H9 (cell line): ENCODE results near the gene MICU1. TPM values are rescaled to one million over a fixed set of nuclear protein-coding genes. Genes with fewer than 3 reads are reported as not detected.

ENCODE experiments used
- DNase-seq: peaks from one replicate; pipeline ENCODE4 v3.0.0-alpha.2; 2017
- H2AFZ ChIP-seq: one replicate; pipeline ENCODE4 v1.6.1; 2013; ENCODE audit warnings: mild to moderate bottlenecking, low read length, control low read depth, moderate library complexity
- H2AK5ac ChIP-seq: 2 replicates; pipeline ENCODE4 v1.6.1; 2013; ENCODE audit warnings: low read length, control low read depth, mixed read lengths; ENCODE audit not compliant: insufficient read length
- H2BK120ac ChIP-seq: one replicate; pipeline ENCODE4 v1.6.1; 2013; ENCODE audit warnings: low read depth, mild to moderate bottlenecking, low read length, control low read depth, inconsistent platforms; ENCODE audit not compliant: poor library complexity, severe bottlenecking
- H2BK12ac ChIP-seq: 2 replicates; pipeline ENCODE4 v1.6.1; 2013; ENCODE audit warnings: low read length, control low read depth, mixed read lengths, low read depth; ENCODE audit not compliant: insufficient read length
- H2BK15ac ChIP-seq: 2 replicates; pipeline ENCODE4 v1.6.1; 2013; ENCODE audit warnings: low read depth, low read length, control low read depth
- H2BK20ac ChIP-seq: one replicate; pipeline ENCODE4 v1.6.1; 2013; ENCODE audit warnings: low read depth, mild to moderate bottlenecking, low read length, control low read depth, inconsistent platforms; ENCODE audit not compliant: poor library complexity, severe bottlenecking
- H2BK5ac ChIP-seq: 2 replicates; pipeline ENCODE4 v1.6.1; 2013; ENCODE audit warnings: low read length, control low read depth, mixed read lengths; ENCODE audit not compliant: insufficient read length
- H3K14ac ChIP-seq: 2 replicates; pipeline ENCODE4 v1.6.1; 2013; ENCODE audit warnings: low read length, control low read depth; ENCODE audit not compliant: insufficient read depth
- H3K18ac ChIP-seq: 2 replicates; pipeline ENCODE4 v1.6.1; 2013; ENCODE audit warnings: low read depth, mild to moderate bottlenecking, mixed read lengths, low read length, control low read depth; ENCODE audit not compliant: insufficient read length
- H3K23ac ChIP-seq: 2 replicates; pipeline ENCODE4 v1.6.1; 2013; ENCODE audit warnings: low read length, control low read depth, mixed read lengths, low read depth; ENCODE audit not compliant: insufficient read length
- H3K23me2 ChIP-seq: 2 replicates; pipeline ENCODE4 v1.6.1; 2013; ENCODE audit warnings: low read depth, mild to moderate bottlenecking, mixed read lengths, low read length, control low read depth; ENCODE audit not compliant: insufficient read length, poor library complexity, severe bottlenecking
- H3K27ac ChIP-seq: 2 replicates; pipeline ENCODE4 v1.5.1; 2013; ENCODE audit warnings: low read length, control low read depth, mixed read lengths, low read depth; ENCODE audit not compliant: insufficient read length
- H3K27me3 ChIP-seq: 2 replicates; pipeline ENCODE4 v1.6.1; 2013; ENCODE audit warnings: low read length, control low read depth, inconsistent platforms; ENCODE audit not compliant: insufficient read depth
- H3K4ac ChIP-seq: 2 replicates; pipeline ENCODE4 v1.6.1; 2013; ENCODE audit warnings: low read depth, mild to moderate bottlenecking, control low read depth, inconsistent platforms, low read length, moderate library complexity
- H3K4me1 ChIP-seq: 2 replicates; pipeline ENCODE4 v1.6.1; 2013; ENCODE audit warnings: low read length, control low read depth, inconsistent platforms; ENCODE audit not compliant: insufficient read depth
- H3K4me2 ChIP-seq: 2 replicates; pipeline ENCODE4 v1.6.1; 2013; ENCODE audit warnings: low read length, control low read depth, mixed read lengths; ENCODE audit not compliant: insufficient read length, insufficient read depth
- H3K56ac ChIP-seq: 2 replicates; pipeline ENCODE4 v1.6.1; 2013; ENCODE audit warnings: low read depth, mild to moderate bottlenecking, mixed read lengths, low read length, control low read depth; ENCODE audit not compliant: insufficient read length
- H3K79me1 ChIP-seq: 2 replicates; pipeline ENCODE4 v1.6.1; 2013; ENCODE audit warnings: low read depth, mild to moderate bottlenecking, moderate library complexity, low read length, control low read depth, inconsistent platforms; ENCODE audit not compliant: insufficient read depth, poor library complexity, severe bottlenecking
- H3K79me2 ChIP-seq: 2 replicates; pipeline ENCODE4 v1.6.1; 2013; ENCODE audit warnings: low read length, control low read depth, inconsistent platforms; ENCODE audit not compliant: insufficient read depth
- H3K9ac ChIP-seq: 2 replicates; pipeline ENCODE4 v1.6.1; 2013; ENCODE audit warnings: low read length, control low read depth, mixed read lengths; ENCODE audit not compliant: insufficient read length; ENCODE audit errors: extremely low read depth
- H3K9me3 ChIP-seq: one replicate; pipeline ENCODE4 v1.6.1; 2013; ENCODE audit warnings: low read depth, low read length, inconsistent platforms; ENCODE audit not compliant: control insufficient read depth
- H3T11ph ChIP-seq: one replicate; pipeline ENCODE4 v1.6.1; 2013; ENCODE audit warnings: mild to moderate bottlenecking, low read length, control low read depth, inconsistent platforms
- H4K20me1 ChIP-seq: one replicate; pipeline ENCODE4 v1.6.1; 2013; ENCODE audit not compliant: control insufficient read depth, insufficient read length, insufficient read depth
- H4K5ac ChIP-seq: 2 replicates; pipeline ENCODE4 v1.6.1; 2013; ENCODE audit warnings: low read depth, mild to moderate bottlenecking, mixed read lengths, low read length, control low read depth; ENCODE audit not compliant: insufficient read length
- H4K8ac ChIP-seq: replicated peaks from 2 replicates; pipeline ENCODE4 v1.6.1; 2013; ENCODE audit warnings: low read length, control low read depth, mixed read lengths, low read depth; ENCODE audit not compliant: insufficient read length
- H4K91ac ChIP-seq: 2 replicates; pipeline ENCODE4 v1.6.1; 2013; ENCODE audit warnings: low read depth, mild to moderate bottlenecking, moderate library complexity, mixed read lengths, low read length, control low read depth; ENCODE audit not compliant: insufficient read length
- H3K27ac Mint-ChIP-seq, 3 experiments: 2 replicates in 2 of 3; 3 replicates in 1 of 3; pipeline ENCODE4 v1.8.0; 2020 to 2021; ENCODE audit warnings: mixed read lengths in 3 of 3, mild to moderate bottlenecking in 1 of 3, moderate library complexity in 1 of 3
- H3K27me3 Mint-ChIP-seq: 2 replicates; pipeline ENCODE4 v1.8.0; 2021; ENCODE audit warnings: low read depth, mild to moderate bottlenecking, moderate library complexity, mixed read lengths
- H3K36me3 Mint-ChIP-seq, 3 experiments: 2 replicates in 2 of 3; 3 replicates in 1 of 3; pipeline ENCODE4 v1.8.0; 2020 to 2021; ENCODE audit warnings: low read depth in 3 of 3, mixed read lengths in 3 of 3; ENCODE audit not compliant: insufficient read depth in 1 of 3
- H3K4me1 Mint-ChIP-seq, 2 experiments: 2 replicates each; pipeline ENCODE4 v1.8.0; 2020; ENCODE audit warnings: mixed read lengths in 2 of 2
- H3K4me3 Mint-ChIP-seq, 2 experiments: 2 replicates in 1 of 2; 3 replicates in 1 of 2; pipeline ENCODE4 v1.8.0; 2020 to 2021; ENCODE audit warnings: mild to moderate bottlenecking in 2 of 2, mixed read lengths in 2 of 2, moderate library complexity in 1 of 2
- H3K9me3 Mint-ChIP-seq, 2 experiments: 2 replicates in 1 of 2; 3 replicates in 1 of 2; pipeline ENCODE4 v1.8.0; 2020; ENCODE audit warnings: mild to moderate bottlenecking in 2 of 2, mixed read lengths in 2 of 2, moderate library complexity in 1 of 2
- WGBS: extraction: QIAGEN DNeasy Blood & Tissue Kit; methylation state at CpG from one replicate; pipeline ENCODE4 v1.1.7; 2013; ENCODE audit warnings: missing lambda C conversion rate, low lambda C conversion rate, mixed read lengths; ENCODE audit not compliant: insufficient read length; ENCODE audit errors: extremely low coverage; 5-methylcytosine and 5-hydroxymethylcytosine counted together
- total RNA-seq: library from RNA; stranded (reverse); gene quantifications from 2 replicates; pipeline ENCODE4 v1.2.1, GENCODE V29; 2021
- TF ChIP-seq, protein P1 (sequence below): fragments of 200-600 bp; sonication (generic); conservative IDR thresholded peaks from 3 replicates; pipeline ENCODE4 v1.8.0; 2021; ENCODE audit warnings: antibody characterized with exemption, mild to moderate bottlenecking

Gene MICU1
- total RNA-seq, 1 experiment from 2014 or later, result 33.2 TPM

DNA sequence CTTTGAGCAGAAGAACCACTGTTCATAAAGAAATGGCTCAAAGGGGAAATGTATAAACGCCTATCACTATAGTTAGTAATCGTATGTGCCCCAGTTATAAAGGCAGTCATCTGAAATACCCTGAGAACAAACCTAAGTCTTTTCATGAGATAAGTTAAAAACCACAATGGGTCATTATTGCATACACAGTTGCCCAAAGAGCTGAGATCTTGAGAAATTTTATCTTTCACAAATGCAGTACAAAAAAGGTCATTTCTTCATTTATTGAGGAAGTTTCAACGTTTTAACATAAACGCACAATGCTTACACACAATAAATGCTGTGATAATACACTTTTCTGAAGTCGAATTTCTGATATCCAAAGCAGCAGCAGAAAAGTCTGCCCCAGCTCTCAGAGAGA is 114.4 kb downstream of the MICU1 start:
- Histone ChIP-seq H2BK20ac (no peak overlapping the region), H2AK5ac (no peak overlapping the region), H3K27me3 (no peaks in the 10 kb centered on the region), H3K4me2 (no peak overlapping the region), H4K5ac (no peak overlapping the region), H2AFZ (no peak overlapping the region), H3K23me2 (no peaks in the 10 kb centered on the region), H3T11ph (no peak overlapping the region), H3K4me1 (no peaks in the 10 kb centered on the region), H2BK15ac (no peak overlapping the region), H2BK120ac (no peak overlapping the region), H3K79me1 (no peaks in the 10 kb centered on the region), H2BK5ac (no peak overlapping the region), H3K14ac (no peak overlapping the region), H2BK12ac (no peak overlapping the region), H3K56ac (no peak overlapping the region), H3K4ac (no peak overlapping the region), H4K20me1 (no peaks in the 10 kb centered on the region), H4K8ac (no peak overlapping the region), H3K27ac (no peak overlapping the region), H4K91ac (no peak overlapping the region), H3K18ac (no peak overlapping the region), H3K9me3 (no peaks in the 10 kb centered on the region), H3K9ac (no peak overlapping the region), H3K23ac (no peak overlapping the region), H3K79me2 (no peaks in the 10 kb centered on the region)
- peaks cover 0 to 2% of the 10 kb centered on the region in 2 experiments; a peak in 2 of 4 replicates for H3K4me1 Mint-ChIP-seq
- H3K27me3 Mint-ChIP-seq, result no peaks in the 10 kb centered on the region
- no peak overlapping the region for H3K4me3 Mint-ChIP-seq
- no peaks in the 10 kb centered on the region for H3K9me3 Mint-ChIP-seq
- no peak for DNase-seq
- TF ChIP-seq, protein P1, sequence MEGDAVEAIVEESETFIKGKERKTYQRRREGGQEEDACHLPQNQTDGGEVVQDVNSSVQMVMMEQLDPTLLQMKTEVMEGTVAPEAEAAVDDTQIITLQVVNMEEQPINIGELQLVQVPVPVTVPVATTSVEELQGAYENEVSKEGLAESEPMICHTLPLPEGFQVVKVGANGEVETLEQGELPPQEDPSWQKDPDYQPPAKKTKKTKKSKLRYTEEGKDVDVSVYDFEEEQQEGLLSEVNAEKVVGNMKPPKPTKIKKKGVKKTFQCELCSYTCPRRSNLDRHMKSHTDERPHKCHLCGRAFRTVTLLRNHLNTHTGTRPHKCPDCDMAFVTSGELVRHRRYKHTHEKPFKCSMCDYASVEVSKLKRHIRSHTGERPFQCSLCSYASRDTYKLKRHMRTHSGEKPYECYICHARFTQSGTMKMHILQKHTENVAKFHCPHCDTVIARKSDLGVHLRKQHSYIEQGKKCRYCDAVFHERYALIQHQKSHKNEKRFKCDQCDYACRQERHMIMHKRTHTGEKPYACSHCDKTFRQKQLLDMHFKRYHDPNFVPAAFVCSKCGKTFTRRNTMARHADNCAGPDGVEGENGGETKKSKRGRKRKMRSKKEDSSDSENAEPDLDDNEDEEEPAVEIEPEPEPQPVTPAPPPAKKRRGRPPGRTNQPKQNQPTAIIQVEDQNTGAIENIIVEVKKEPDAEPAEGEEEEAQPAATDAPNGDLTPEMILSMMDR, result no peak
- H3K36me3 Mint-ChIP-seq, result no peaks in the 10 kb centered on the region; a peak in 1 of 7 replicates
- no peak overlapping the region for H3K27ac Mint-ChIP-seq
- WGBS, result no CpG with 5 or more reads among the region's 5 CpGs
